LNCaP clone FGC (cell line): ENCODE measurements around the gene HCLS1.

Experiments
- DNase-seq: peaks from one replicate; pipeline ENCODE4 v3.0.0-alpha.2; 2011; ENCODE audit warnings: low read depth
- H3K4me3 ChIP-seq: 2 replicates; pipeline ENCODE4 v1.5.1; 2011; ENCODE audit warnings: mild to moderate bottlenecking, low read depth, low read length, control low read depth
- CTCF ChIP-seq: IDR thresholded peaks from 2 replicates; pipeline ENCODE4 v1.5.1; 2012; ENCODE audit warnings: mild to moderate bottlenecking; ENCODE audit not compliant: control insufficient read depth, insufficient read depth; ENCODE audit errors: extremely low read depth

Gene HCLS1

DNA sequence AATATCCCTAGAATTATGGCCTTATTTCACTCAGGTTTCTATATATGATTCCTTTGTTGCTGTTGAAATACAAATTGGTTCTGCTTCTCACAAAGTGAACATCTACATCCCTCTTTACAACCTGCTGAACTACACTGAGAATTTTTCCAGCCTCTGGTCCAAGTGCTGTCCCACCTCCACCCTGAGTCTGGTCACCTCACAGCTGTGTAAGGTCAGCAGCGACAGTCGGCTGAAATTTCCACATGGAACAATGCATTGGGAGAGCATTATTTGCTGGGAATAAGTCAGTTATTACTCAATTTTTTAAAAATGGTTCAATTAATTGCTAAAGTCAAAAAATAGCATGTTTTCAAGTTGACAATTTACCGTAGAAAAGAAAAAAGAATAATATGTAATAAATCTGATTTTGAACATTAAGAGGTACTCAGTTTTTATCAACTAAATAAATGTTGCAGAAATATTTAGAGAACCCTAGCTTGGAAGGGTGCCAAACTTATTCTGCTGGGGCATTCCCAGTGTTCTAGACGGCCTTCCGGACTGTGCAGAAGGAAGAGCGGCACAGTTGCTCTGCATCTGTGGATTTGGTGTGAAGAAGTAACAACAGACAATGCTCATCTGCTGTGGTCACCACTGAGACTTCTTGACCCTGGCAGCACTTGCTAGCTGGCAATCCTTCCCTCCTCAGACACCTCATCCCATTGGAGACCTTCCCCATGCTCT, 1.8 kb downstream of the HCLS1 start:
- no peak for DNase-seq
- no peak for TF ChIP-seq CTCF
- no peak overlapping the region for H3K4me3 ChIP-seq

- no peak for DNase-seq
- TF ChIP-seq CTCF = no peak
- no peak overlapping the region for H3K4me3 ChIP-seq
Measured at GRCh38 chr3:121654493-121655385, 6.0 kb downstream of the HCLS1 start.

GRCh38 chr3:121651684-121652083, 9.0 kb downstream of the HCLS1 start:
- no peak for TF ChIP-seq CTCF
- no peak overlapping the region for H3K4me3 ChIP-seq
- DNase-seq = peak; percentile 59

DNA sequence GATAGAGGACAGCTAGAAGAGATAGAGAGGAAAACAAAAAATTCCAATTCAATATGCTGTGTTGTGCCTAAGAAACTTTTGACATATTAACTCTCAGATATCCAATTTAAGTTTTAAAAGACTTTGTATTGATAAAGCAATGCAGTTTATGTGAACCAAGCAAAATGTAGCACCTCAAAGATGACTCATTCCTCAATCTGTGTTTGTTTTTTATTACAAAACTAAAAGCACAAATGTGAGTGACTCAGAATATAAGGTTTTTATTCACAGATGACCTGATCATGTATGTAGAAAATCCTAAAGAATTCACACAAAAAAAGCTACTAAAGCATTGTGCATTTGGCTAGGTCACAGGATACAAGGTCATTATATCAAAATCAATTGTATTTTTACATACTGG, 11.1 kb downstream of the HCLS1 start:
- DNase-seq = no peak
- TF ChIP-seq CTCF = no peak
- H3K4me3 ChIP-seq = no peak overlapping the region

- no peak for DNase-seq
- no peak for TF ChIP-seq CTCF
- H3K4me3 ChIP-seq = no peak overlapping the region
Measured at GRCh38 chr3:121648219-121648958, 12.3 kb downstream of the HCLS1 start.

DNA sequence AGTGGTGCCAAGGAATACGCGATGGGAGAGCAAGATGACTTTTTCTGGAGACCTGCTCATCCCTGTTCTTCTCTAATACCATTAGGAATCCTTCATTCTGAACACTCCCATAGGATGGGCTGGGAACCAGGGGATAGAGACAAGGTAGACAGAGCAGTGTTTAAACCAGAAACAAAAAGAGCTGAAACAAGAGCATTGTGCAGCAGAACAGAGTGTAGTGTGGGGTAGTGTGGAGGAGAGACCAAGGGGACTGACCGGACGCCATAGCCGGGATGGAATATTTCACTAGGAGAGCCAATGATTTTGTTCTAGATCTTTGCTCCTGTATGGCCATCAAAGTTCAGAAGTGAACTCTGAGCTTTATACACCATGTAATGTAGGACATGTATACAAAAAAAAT, 15.6 kb downstream of the HCLS1 start:
- H3K4me3 ChIP-seq = no peak overlapping the region
- TF ChIP-seq CTCF = no peak
- DNase-seq = no peak
